Stomach (tissue), 9 donors: Measurements from ENCODE around the gene OR13F1. TPM values are rescaled to one million over a fixed set of nuclear protein-coding genes. Genes with fewer than 3 reads are reported as not detected.

ENCODE experiments used
- DNase-seq, 2 donors: peaks; one replicate each; pipeline versions ENCODE4 v3.0.0 to v3.0.0-alpha.2; 2013 to 2019
- H3K27ac ChIP-seq, 5 donors: fragments of 200-600 bp in 4 of 5; sonication (generic) in 4 of 5; one replicate each; pipeline ENCODE4 v1.5.1; 2013 to 2019; ENCODE audit warnings: mild to moderate bottlenecking in 1 of 5, moderate library complexity in 1 of 5
- H3K27me3 ChIP-seq, 3 donors: fragments of 200-600 bp; sonication (generic); one replicate each; pipeline ENCODE4 v1.5.1; 2017 to 2019; ENCODE audit warnings: mixed run types in 1 of 3
- H3K36me3 ChIP-seq, 4 donors: fragments of 200-600 bp; sonication (generic); 1 replicate in 3 of 4; 2 replicates in 1 of 4; pipeline ENCODE4 v1.5.1; 2016 to 2019
- H3K4me1 ChIP-seq, 4 donors: fragments of 200-600 bp; sonication (generic); one replicate each; pipeline ENCODE4 v1.5.1; 2016 to 2019
- H3K4me3 ChIP-seq, 4 donors: fragments of 200-600 bp; sonication (generic) in 3 of 4; one replicate each; pipeline ENCODE4 v1.5.1; 2016 to 2019; ENCODE audit warnings: mild to moderate bottlenecking in 1 of 4
- H3K9me3 ChIP-seq, 4 donors: fragments of 200-600 bp; sonication (generic); one replicate each; pipeline ENCODE4 v1.5.1; 2016 to 2019
- EP300 ChIP-seq: sonication (generic); formaldehyde crosslinking; IDR thresholded peaks from one replicate; pipeline ENCODE4 v1.6.1; 2017; ENCODE audit warnings: antibody characterized with exemption
- POLR2A ChIP-seq, 4 donors: fragments of 450-650 bp; IDR thresholded peaks; one replicate each; pipeline ENCODE4 v1.6.1; 2016; ENCODE audit warnings: antibody characterized with exemption in 4 of 4, control low read depth in 2 of 4, mild to moderate bottlenecking in 1 of 4, moderate library complexity in 1 of 4
- POLR2AphosphoS5 ChIP-seq, 3 donors: sonication (generic); formaldehyde crosslinking; IDR thresholded peaks; one replicate each; pipeline ENCODE4 v1.6.1; 2016; ENCODE audit warnings: antibody characterized with exemption in 3 of 3
- WGBS, 5 donors: extraction: QIAGEN DNeasy Blood & Tissue Kit in 3 of 5; methylation state at CpG; one replicate each; pipeline versions ENCODE4 v1.1.5 to v1.1.7; 2013 to 2018; 5-methylcytosine and 5-hydroxymethylcytosine counted together
- intact Hi-C: fragments of 100-400 bp; cut with DNase I; formaldehyde crosslinking; loops from one replicate; pipeline ENCODE4 v1.15.1; 2023; ENCODE audit warnings: low total_unique reads
- polyA plus RNA-seq, 3 donors: library from polyadenylated mRNA; stranded (reverse); fragments of 200-250 nt; gene quantifications; one replicate each; pipeline ENCODE4 v1.2.3, GENCODE V29; 2013
- total RNA-seq, 5 donors: library from RNA; depleted of rRNA; stranded (reverse); fragments of >200 nt; gene quantifications; one replicate each; pipeline versions ENCODE4 v1.1.0 to v1.2.3, GENCODE V29; 2014 to 2016
- TF ChIP-seq, protein P1 (sequence below), 7 experiments: fragments of 450-650 bp in 4 of 7; fragments of 200-600 bp in 3 of 7; sonication (generic) in 3 of 7; IDR thresholded peaks; one replicate each; pipeline ENCODE4 v1.5.1; 2016 to 2019; ENCODE audit warnings: antibody characterized with exemption in 7 of 7, control low read depth in 2 of 7, mild to moderate bottlenecking in 1 of 7
- donor health status: healthy with polysubstance abuse.
- donor health status: Bipolar disorder and iron deficiency.
- donor health status: healthy.

OR13F1 gene
- total and polyA plus RNA-seq, 8 donors = not detected

DNA sequence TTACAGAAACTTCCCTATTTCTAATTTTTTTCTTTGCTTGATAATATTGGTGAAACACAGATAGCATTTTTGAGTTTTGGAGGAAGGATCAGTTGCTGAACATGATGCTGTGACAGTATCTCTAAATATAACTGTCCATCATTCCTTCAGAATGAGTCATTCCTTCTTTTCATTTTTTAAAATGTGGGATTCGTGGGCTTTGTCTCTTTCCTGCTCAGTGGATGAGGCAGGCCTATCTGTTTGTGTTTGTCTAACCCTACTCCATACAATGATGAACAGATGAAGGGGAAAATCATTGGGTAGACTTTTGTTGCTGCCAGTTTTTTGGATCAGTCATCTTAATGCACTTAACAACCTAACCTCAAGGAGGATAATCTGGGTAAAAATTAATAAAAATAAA, 49.2 kb downstream of the OR13F1 start:
- Histone ChIP-seq H3K4me3 (no peak overlapping the region), H3K36me3 (no peaks in the 10 kb centered on the region), H3K27ac (no peak overlapping the region), H3K27me3 (no peaks in the 10 kb centered on the region), H3K4me1 (no peaks in the 10 kb centered on the region), H3K9me3 (peaks cover 0 to 17% (median 14%) of the 10 kb centered on the region in 4 donors)
- no peak for DNase-seq
- TF ChIP-seq POLR2AphosphoS5 (IDR thresholded peaks at IDR 0.05) (no peak), EP300 (no peak), POLR2A (IDR thresholded peaks at IDR 0.05) (no peak)
- TF ChIP-seq, protein P1, sequence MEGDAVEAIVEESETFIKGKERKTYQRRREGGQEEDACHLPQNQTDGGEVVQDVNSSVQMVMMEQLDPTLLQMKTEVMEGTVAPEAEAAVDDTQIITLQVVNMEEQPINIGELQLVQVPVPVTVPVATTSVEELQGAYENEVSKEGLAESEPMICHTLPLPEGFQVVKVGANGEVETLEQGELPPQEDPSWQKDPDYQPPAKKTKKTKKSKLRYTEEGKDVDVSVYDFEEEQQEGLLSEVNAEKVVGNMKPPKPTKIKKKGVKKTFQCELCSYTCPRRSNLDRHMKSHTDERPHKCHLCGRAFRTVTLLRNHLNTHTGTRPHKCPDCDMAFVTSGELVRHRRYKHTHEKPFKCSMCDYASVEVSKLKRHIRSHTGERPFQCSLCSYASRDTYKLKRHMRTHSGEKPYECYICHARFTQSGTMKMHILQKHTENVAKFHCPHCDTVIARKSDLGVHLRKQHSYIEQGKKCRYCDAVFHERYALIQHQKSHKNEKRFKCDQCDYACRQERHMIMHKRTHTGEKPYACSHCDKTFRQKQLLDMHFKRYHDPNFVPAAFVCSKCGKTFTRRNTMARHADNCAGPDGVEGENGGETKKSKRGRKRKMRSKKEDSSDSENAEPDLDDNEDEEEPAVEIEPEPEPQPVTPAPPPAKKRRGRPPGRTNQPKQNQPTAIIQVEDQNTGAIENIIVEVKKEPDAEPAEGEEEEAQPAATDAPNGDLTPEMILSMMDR (IDR thresholded peaks at IDR 0.05) = no peak
- 24 to 32% (median 25%) methylated on average over 1 of the region's 1 CpG for WGBS, 5 donors
- intact Hi-C loops = no loop called here

Other genes starting within 250 kb of the OR13F1 start
- under 1 TPM in 1 of 5 donors, not detected in 4; 0.55 TPM for gene OR13C4, start 22.9 kb downstream of the OR13F1 start, total RNA-seq
- not detected for gene OR13C4, start 22.9 kb downstream of the OR13F1 start, polyA plus RNA-seq
- not detected for gene OR13C3, start 32.6 kb downstream of the OR13F1 start, total RNA-seq
- not detected for gene OR13C3, start 32.6 kb downstream of the OR13F1 start, polyA plus RNA-seq
- gene OR13C8, start 64.9 kb downstream of the OR13F1 start, total RNA-seq = not detected
- not detected for gene OR13C8, start 64.9 kb downstream of the OR13F1 start, polyA plus RNA-seq
- not detected for gene OR13C5, start 95.2 kb downstream of the OR13F1 start, total RNA-seq
- not detected for gene OR13C5, start 95.2 kb downstream of the OR13F1 start, polyA plus RNA-seq
- not detected for gene OR13C2, start 101.4 kb downstream of the OR13F1 start, total RNA-seq
- gene OR13C2, start 101.4 kb downstream of the OR13F1 start, polyA plus RNA-seq = not detected
- gene OR13C9, start 113.9 kb downstream of the OR13F1 start, total RNA-seq = not detected
- gene OR13C9, start 113.9 kb downstream of the OR13F1 start, polyA plus RNA-seq = not detected
- gene OR13D1, start 190.3 kb downstream of the OR13F1 start, total RNA-seq = not detected
- not detected for gene OR13D1, start 190.3 kb downstream of the OR13F1 start, polyA plus RNA-seq
- gene NIPSNAP3A, start 243.4 kb downstream of the OR13F1 start, total RNA-seq = 10 to 100 TPM in 3 of 5 donors, 1 to 10 TPM in 2; 4.5 to 59.3 (median 11.7) TPM
- 10 to 100 TPM; 24.3 to 36.4 (median 26.0) TPM for gene NIPSNAP3A, start 243.4 kb downstream of the OR13F1 start, polyA plus RNA-seq